GM19099 (cell line): Measurements from ENCODE around the gene TMEFF1.

Experiments
- POLR2A ChIP-seq: IDR thresholded peaks from 3 replicates; pipeline ENCODE4 v1.6.1; 2011; ENCODE audit warnings: low read depth; ENCODE audit not compliant: insufficient read length; ENCODE audit errors: extremely low read depth

Gene TMEFF1

GRCh38 chr9:100578610-100579009 lies 105.7 kb downstream of the TMEFF1 start:
- no peak for TF ChIP-seq POLR2A

GRCh38 chr9:100579665-100580064 lies 106.7 kb downstream of the TMEFF1 start:
- no peak for TF ChIP-seq POLR2A

- no peak for TF ChIP-seq POLR2A
Observed at GRCh38 chr9:100580257-100580656, 107.3 kb downstream of the TMEFF1 start.

GRCh38 chr9:100581081-100581480 lies 108.1 kb downstream of the TMEFF1 start:
- TF ChIP-seq POLR2A = no peak

GRCh38 chr9:100581661-100582060 lies 108.7 kb downstream of the TMEFF1 start:
- no peak for TF ChIP-seq POLR2A

GRCh38 chr9:100583014-100583802 lies 110.3 kb downstream of the TMEFF1 start:
- no peak for TF ChIP-seq POLR2A

- no peak for TF ChIP-seq POLR2A
Observed at GRCh38 chr9:100584951-100585350, 112.0 kb downstream of the TMEFF1 start.

- no peak for TF ChIP-seq POLR2A
Observed at GRCh38 chr9:100586093-100586492, 113.1 kb downstream of the TMEFF1 start.

- no peak for TF ChIP-seq POLR2A
Observed at GRCh38 chr9:100587375-100587774, 114.4 kb downstream of the TMEFF1 start.

- TF ChIP-seq POLR2A = no peak
Observed at GRCh38 chr9:100589582-100589981, 116.6 kb downstream of the TMEFF1 start.

- TF ChIP-seq POLR2A = no peak
Observed at GRCh38 chr9:100590481-100590880, 117.5 kb downstream of the TMEFF1 start.

- TF ChIP-seq POLR2A = no peak
Observed at GRCh38 chr9:100591139-100591538, 118.2 kb downstream of the TMEFF1 start.

GRCh38 chr9:100591639-100592412 lies 118.9 kb downstream of the TMEFF1 start:
- TF ChIP-seq POLR2A = no peak

GRCh38 chr9:100595391-100596199 lies 122.6 kb downstream of the TMEFF1 start:
- TF ChIP-seq POLR2A = no peak

- TF ChIP-seq POLR2A = no peak
Observed at GRCh38 chr9:100597236-100597635, 124.3 kb downstream of the TMEFF1 start.
